ENCODE data around the gene RP9.

RP9 gene

DNA sequence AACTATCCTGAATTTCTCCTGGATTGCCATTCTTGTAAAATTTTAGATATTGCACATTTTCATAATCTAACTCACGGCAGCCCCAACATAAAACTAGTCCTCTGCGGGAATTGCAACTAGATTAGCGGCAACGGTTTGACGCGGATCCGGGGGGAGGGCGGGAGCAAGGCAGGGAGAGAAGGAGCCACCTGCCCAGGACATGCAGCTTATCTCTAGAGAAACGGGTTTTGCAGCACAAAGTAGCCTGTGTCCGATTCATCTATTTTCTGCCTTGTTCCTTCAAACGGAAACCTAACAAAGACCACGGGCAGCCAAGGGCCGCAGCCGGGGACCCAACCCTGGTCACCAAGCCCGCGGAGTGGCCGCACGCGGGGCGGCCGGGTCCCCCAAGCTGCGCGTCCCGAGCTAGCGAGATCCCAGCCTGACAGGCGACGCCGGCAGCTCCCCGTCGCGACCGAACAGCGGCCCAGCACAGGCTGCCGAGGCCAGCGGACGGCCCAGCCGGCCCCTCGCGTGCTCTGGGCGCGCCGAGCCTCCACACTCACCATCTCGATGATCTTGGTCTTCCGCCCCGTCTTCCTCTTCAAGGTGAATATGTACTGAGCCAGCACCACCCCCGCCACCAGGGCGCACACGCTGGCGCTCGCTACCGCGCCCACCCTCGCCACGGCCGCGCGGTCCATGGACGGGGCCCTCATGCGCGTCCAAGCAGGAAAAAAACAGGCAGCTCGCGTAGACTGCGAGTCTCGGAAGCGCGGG, 47.0 kb downstream of the RP9 start, which contains the start of gene NT5C3A:
Gene NT5C3A (minus strand): TSS at position 754 of the 759 bp plus-strand sequence. CDS start 71 bp downstream, at position 683.
- DNase-seq = peak; percentile 20 to 28

DNA sequence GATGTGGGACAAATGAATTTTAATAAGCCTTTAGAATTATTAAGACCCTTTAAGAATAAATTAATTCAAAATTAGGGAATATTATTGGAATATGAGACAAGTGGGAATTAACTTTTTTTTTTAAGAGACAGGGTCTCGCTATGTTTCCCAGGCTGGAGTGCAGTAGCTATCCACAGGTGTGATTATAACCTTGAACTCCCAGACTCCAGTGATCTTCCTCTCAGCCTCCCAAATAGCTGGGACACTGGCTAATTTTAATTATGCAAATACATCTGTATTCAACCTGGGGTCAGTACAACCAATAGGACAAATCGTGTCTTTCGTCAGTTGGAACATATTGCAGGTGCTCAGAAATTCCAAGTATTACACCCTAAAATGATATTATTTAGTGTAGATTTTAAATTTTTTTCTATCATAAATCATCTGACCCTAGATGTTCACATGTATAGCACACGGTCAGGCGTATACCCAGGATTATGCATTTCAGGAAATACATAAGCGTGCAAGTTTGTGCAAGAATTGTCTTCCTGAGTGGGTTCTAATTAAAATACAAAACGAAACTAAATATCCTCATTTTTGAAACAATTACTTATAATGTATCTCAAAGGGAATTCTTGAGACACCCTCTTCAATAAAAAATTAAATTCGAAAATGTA, 47.8 kb downstream of the RP9 start:
- no peak for DNase-seq

DNA sequence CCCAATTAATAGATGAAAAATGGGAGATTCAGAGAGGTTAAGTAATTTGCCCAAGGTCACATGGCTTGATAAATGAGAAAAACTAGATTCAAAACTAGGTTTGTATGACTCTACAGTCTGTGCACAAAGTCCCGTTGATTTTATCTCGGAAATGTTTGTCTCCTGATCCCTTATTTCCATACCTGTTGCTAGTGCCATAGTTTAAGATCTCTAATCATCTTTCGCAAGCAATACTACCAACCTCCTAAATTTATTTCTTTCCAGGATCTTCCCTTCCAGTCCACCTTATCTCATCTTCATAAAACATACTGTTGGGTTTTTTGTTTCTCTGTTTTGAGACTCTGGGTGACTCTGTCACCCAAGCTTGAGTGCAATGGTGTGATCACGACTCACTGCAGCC, 49.6 kb downstream of the RP9 start:
- DNase-seq = no peak

DNA sequence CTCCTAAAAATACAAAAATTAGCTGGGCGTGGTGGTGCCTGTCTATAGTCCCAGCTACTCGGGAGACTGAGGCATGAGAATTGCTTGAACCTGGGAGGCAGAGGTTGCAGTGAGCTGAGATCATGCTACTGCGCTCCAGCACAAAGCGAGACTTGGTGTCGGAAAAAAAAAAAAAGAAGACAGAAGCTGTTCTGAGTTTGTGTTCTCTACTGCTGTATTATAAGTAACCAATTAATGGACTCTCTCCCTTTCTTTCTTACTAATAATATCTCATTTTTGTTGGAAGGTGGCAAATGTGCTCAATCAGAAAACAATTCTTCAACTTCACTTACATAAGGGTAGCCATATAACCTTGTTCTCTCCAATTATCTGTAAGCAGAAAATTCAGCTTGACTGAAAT, 54.0 kb downstream of the RP9 start:
- DNase-seq = no peak

DNA sequence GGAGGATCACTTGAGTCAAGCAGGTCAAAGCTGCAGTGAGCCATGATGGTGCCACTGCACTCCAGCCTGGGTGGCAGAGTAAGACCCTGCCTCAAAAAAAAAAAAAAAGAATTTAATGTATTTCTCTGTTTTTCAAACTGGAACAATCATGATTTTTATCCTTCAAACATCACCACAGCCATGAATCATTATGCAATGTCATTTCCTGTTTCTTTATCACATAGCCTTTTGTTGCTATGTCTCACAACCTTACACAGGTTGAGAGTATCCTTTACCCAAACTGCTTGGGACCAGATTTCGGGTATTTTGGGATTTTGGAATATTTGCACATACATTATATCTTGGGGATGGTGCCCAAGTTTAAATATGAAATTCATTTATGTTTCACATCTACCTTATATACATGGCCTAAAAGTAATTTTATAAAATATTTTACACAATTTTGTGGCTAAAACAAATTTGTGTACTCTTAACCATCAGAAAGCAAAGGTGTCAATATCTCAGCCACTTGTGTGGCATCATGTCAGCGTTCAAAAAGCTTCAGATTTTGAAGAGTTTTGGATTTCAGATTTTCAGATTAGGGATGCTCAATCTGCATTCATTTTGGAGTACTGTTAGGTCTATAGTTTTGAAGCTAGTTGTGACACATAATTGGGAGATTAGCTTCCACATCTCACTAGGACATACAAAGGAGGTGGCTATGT, 54.8 kb downstream of the RP9 start:
- no peak for DNase-seq

DNA sequence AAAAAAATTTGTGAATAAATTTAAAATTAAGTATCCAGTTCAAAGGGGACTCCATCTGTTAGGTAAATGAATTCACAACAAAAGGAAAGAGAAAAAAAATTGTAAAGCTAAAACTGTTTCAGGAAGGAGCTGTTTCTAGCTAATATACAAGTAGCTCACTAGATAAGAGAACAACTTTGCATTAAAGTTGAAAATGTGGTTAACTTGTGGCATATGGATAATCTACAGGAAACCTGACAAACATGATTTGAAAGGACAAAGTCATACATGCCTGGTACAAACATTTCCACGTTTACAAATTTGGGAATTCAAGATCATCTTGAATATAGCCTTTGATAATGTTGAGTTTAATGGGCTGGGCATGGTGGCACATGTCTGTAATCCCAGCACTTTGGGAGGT, 55.5 kb downstream of the RP9 start:
- no peak for DNase-seq

DNA sequence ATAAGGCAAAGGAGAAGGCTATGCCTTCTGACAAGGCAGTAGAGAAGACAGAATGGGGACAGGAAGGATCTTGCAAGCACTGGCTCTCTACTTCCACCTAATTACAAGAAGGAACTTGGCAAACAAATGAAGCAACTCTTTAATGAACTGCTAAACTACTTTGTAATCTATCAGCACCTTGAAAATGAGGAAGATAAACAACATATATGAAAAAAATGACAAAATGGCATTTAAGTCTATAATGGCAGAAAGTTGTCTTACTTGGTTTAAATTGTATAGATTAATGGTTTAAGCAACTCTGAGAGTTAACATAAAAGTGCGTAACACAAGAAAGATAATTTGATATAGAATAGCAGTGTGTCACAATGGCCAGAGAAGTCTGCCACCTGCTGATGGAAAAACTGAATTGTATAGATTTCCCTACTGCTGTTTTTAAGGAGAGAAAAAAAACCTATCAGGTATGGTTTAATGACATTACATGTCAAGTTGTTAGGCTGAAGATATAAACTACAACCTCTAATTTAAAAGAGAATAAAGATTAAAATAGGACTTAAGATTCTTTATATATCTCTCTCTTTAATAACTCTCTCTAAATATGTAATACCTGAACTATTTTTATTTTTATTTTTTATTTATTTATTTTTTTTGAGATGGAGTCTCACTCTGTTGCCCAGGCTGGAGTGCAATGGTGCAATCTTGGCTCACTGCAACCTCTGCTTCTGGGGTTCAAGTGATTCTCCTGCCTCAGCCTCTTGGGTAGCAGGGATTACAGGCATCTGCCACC, 58.5 kb downstream of the RP9 start:
- DNase-seq = no peak

DNA sequence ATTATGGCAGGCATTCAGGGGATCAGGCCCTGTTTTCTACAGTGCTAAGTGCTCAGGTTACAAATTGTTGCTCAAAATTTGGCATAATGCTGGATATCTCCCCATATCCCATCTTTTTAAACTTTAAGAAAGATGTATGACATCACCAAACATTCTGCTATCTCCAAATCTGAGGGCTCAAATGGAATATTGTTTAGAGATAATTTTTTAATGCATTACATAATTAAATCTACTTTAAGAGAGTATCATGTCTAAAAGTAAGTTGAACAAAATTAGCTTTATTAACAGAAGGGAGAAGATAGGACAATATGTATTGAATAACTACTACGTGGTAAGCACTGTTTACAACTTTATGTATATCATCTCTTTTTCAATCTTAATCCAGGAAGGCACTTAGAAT, 60.5 kb downstream of the RP9 start:
- DNase-seq = no peak

DNA sequence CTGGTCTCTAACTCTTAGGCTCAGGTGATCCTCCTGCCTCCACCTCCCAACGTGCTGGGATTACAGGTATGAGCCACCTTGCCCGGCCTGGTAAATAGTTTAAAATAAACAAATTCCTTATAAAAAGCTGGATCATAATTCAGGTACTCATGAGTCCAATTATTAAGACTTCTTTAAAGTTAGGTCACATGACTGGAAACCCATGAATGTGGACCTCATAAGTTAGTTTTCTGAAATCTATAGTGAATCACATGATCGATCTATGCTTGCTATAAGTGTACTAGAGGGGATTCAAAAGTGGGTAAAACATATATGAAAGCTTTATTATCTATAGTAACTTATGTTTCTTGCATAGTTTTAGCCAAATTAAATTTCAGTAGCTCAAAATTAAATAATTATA, 60.9 kb downstream of the RP9 start:
- no peak for DNase-seq

DNA sequence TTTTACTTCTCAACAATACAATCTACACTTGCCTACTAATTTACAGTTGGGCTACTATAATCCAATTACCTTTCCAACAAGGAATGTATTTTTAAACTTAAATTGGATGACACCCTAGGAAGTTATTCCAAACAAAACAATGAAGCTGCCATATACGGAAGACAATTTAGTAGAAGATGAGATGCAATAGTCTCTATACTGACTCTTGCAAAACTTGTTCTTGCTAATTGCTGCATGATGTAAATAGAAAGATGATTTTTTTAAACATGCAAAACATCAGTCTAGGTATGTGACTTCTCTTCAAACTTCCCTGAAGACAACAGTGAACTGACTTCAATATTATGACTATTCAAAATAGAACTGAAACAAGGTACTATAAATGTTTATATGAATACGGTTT, 64.2 kb downstream of the RP9 start:
- DNase-seq = no peak

All from stimulated activated CD4-positive, alpha-beta T cell treated with anti-CD3 and anti-CD28 coated beads, Interleukin-2, amount 100 ng/mL, for 48 hours (primary cell).